OCI-LY1 (cell line): ENCODE measurements around the gene KPNB1.

Source experiments
- CTCF ChIP-seq: fragments of 200-600 bp; sonication (generic), shearing (Covaris generic); IDR thresholded peaks from 2 replicates; pipeline ENCODE4 v1.5.1; 2017; ENCODE audit warnings: mild to moderate bottlenecking, antibody characterized with exemption, low read length, moderate library complexity, mixed read lengths
- EZH2 ChIP-seq: fragments of 200-600 bp; sonication (generic), shearing (Covaris generic); IDR thresholded peaks from 2 replicates; pipeline ENCODE4 v1.8.0; 2017; ENCODE audit warnings: borderline replicate concordance, mixed run types, mild to moderate bottlenecking, antibody characterized with exemption, low read length, moderate library complexity, mixed read lengths

- TF ChIP-seq CTCF (no peak), EZH2 (no peak)
Observed at GRCh38 chr17:47651704-47652103, 2.0 kb downstream of the KPNB1 start.
